Sciatic nerve (tissue), 2 donors: Measurements from ENCODE around the gene CROCC2. TPM values are rescaled to one million over a fixed set of nuclear protein-coding genes. Genes with fewer than 3 reads are reported as not detected.
A peak's percentile ranks its signal among the peaks of the same experiment; 100 is the strongest.

Experiments used
- ATAC-seq: fragments of 200-7000 bp; cut with Tn5 transposase; one replicate; pipeline ENCODE4 v1.9.1; 2020; ENCODE audit warnings: mild to moderate bottlenecking, moderate library complexity
- DNase-seq: peaks from one replicate; pipeline ENCODE4 v3.0.0-alpha.2; 2020; ENCODE audit warnings: low spot score
- intact Hi-C: fragments of 100-400 bp; cut with DNase I; formaldehyde crosslinking; loops from one replicate; pipeline ENCODE4 v1.14.2; 2022
- total RNA-seq: library from RNA; stranded (reverse); fragmentation: NEBNext Ultra II Directional; extraction: Animal tissue kit (Norgen Biotek cat#: 25700); gene quantifications from one replicate; pipeline ENCODE4 v1.2.1, GENCODE V29; 2021
- donor health status: DM: no; HTN: no; CAD: no.
- donor health status: DM: no; HTN: no; CAD: no.

CROCC2 gene
- total RNA-seq, 1 donor from 2014 or later = 0.18 TPM

- DNase-seq (peak; percentile 59), ATAC-seq (peak; percentile 5)
- intact Hi-C loops = no loop called here
Observed at GRCh38 chr2:240985881-240986786, 80.0 kb downstream of the CROCC2 start.

- DNase-seq = peak; percentile 75
- peak; percentile 74 for ATAC-seq
- intact Hi-C loops = no loop called here
Observed at GRCh38 chr2:240986787-240987411, 80.8 kb downstream of the CROCC2 start.

GRCh38 chr2:240987588-240987987 lies 81.5 kb downstream of the CROCC2 start:
- ATAC-seq (no peak), DNase-seq (peak; percentile 57)
- intact Hi-C loops = no loop called here

- ATAC-seq (no peak), DNase-seq (peak; percentile 50)
- intact Hi-C loops = no loop called here
Observed at GRCh38 chr2:240988146-240988545, 82.0 kb downstream of the CROCC2 start.

GRCh38 chr2:240988571-240989271 lies 82.6 kb downstream of the CROCC2 start:
- intact Hi-C loops = no loop called here
- DNase-seq = peak; percentile 53
- no peak for ATAC-seq

GRCh38 chr2:240989451-240990265 lies 83.5 kb downstream of the CROCC2 start:
- intact Hi-C loops = loop anchor here (10.0 kb wide), 1 partner anchor 75 kb away; no protein-coding TSS in a partner anchor
- ATAC-seq = no peak
- DNase-seq = peak; percentile 71

- DNase-seq = peak; percentile 39
- ATAC-seq = no peak
- intact Hi-C loops = loop anchor here (10.0 kb wide), 1 partner anchor 75 kb away; no protein-coding TSS in a partner anchor
Observed at GRCh38 chr2:240990266-240990529, 84.1 kb downstream of the CROCC2 start.

- ATAC-seq = no peak
- intact Hi-C loops = loop anchor here (10.0 kb wide), 1 partner anchor 76 kb away; no protein-coding TSS in a partner anchor
- peak; percentile 56 for DNase-seq
Observed at GRCh38 chr2:240990726-240991377, 84.7 kb downstream of the CROCC2 start.

GRCh38 chr2:240991378-240992263 lies 85.5 kb downstream of the CROCC2 start:
- peak; percentile 86 for DNase-seq
- intact Hi-C loops = loop anchor here (10.0 kb wide), 1 partner anchor 77 kb away; no protein-coding TSS in a partner anchor
- ATAC-seq = peak; percentile 76

GRCh38 chr2:240992572-240993291 lies 86.6 kb downstream of the CROCC2 start:
- intact Hi-C loops = loop anchor here (10.0 kb wide), 1 partner anchor 78 kb away; no protein-coding TSS in a partner anchor
- ATAC-seq (peak; percentile 9), DNase-seq (peak; percentile 63)

GRCh38 chr2:240993446-240994170 lies 87.5 kb downstream of the CROCC2 start:
- peak; percentile 59 for DNase-seq
- no peak for ATAC-seq
- intact Hi-C loops = loop anchor here (10.0 kb wide), 1 partner anchor 79 kb away; no protein-coding TSS in a partner anchor

- intact Hi-C loops = loop anchor here (10.0 kb wide), 1 partner anchor 80 kb away; no protein-coding TSS in a partner anchor
- DNase-seq (peak; percentile 60), ATAC-seq (no peak)
Observed at GRCh38 chr2:240994171-240994896, 88.2 kb downstream of the CROCC2 start.

GRCh38 chr2:240995041-240996021 lies 89.2 kb downstream of the CROCC2 start:
- peak; percentile 63 for DNase-seq
- intact Hi-C loops = loop anchor here (10.0 kb wide), 1 partner anchor 81 kb away; no protein-coding TSS in a partner anchor
- no peak for ATAC-seq
